ACHN (cell line): ENCODE data around the gene FGF13.

Experiments used
- DNase-seq: peaks from one replicate; pipeline ENCODE4 v3.0.0-alpha.2; 2015
- in situ Hi-C: cut with HindIII; loops from 2 replicates; pipeline ENCODE4 v1.10.0; 2017; ENCODE audit warnings: low sequenced_read_pairs, low pct_ligation_motif_present, low pct_unique_long_range_greater_than_20kb

FGF13 gene

DNA sequence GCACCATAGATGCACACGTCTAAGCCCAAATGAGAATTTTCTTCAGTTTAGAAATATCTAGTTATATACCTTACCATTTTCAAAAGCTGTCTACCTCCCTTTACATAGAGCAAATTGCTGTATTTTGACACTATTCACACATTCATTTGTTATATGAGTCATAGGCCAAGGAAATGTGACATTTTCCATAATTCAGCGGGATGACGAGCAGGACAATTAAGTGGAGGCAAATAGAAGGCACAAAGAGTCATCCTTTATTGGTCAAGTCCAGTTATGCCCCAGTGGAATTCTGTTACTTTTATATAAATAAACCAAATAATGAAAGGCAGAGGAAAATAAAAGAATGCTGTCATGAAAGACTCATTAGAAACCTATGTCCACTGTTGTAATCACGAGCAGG is 27.9 kb downstream of the FGF13 start:
- in situ Hi-C loops: no loop called here
- DNase-seq: no peak

DNA sequence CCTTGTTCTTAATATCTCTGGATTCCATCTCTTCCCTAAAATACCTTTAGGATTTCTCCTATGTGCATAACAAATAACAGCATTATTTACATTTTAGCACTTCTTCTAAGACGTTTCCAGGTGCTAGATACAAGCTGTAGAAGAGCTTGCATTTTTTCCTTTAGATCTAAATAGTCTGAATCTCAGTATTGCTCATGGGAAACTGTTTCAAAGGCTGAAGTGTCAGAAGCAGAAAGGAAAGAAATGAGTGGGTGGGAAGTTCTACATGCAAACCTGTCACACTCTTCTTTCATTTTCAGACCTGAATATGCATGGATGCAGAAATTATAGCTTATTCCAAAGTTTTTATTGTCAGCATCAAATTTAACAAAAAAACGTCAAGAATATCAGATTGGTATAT is 41.8 kb downstream of the FGF13 start:
- no peak for DNase-seq
- in situ Hi-C loops: no loop called here

DNA sequence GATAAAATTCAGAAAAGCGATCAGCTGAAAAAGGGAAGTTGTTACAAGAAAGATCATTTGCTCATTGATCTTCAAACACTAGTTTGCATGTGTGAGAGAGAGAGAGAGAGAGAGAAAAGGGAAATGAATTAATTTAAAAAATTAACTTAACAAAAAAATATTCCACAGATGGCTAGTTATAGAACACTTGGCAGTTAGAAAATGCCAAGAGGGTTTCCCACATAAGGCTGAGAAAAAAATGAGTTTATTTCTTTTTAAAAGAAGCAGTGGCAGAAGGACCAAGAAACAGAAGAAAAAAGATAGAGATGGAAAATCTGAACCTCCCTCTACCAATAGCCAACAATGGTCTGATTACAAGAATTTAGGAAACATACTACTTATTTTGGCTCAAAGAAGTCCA is 47.1 kb downstream of the FGF13 start:
- in situ Hi-C loops: no loop called here
- no peak for DNase-seq

DNA sequence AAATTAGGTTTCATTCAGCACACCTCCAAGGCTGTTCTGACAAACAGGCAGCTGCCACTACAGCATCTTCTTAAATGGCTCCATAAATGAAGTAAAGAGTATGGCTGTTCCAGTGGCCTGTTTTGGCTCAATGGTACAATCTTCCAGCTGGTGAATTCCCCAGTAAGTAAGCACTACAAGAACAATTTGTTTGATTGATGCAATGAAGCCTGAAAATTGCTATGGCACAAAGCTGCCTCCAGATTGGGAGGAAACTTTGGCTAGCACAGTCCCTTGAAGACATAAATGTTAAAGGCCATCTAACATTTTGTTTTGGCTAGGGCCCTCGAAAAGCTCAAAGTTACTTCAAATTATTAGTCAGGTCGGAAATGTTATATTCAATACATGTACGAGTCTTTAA is 47.5 kb downstream of the FGF13 start:
- DNase-seq: no peak
- in situ Hi-C loops: no loop called here

DNA sequence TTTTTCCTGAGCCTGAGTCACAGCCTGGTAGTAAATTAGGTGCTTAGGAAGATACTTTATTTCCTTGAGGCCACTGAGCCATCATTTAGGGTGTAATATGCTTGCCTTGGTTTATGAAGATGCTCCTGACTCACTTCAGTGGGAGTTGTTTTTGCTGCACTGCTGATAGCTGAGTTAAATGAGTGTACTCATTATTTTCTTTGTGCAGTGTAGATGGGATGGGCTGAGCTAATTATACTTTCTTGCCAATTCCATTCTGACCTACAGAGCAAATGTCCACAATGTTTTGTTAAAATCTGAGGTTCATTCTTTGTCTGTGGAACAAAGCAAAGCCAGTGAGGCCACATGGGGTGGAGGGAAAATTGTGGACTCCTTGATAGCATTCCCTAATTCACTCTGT is 60.0 kb downstream of the FGF13 start:
- in situ Hi-C loops: no loop called here

DNA sequence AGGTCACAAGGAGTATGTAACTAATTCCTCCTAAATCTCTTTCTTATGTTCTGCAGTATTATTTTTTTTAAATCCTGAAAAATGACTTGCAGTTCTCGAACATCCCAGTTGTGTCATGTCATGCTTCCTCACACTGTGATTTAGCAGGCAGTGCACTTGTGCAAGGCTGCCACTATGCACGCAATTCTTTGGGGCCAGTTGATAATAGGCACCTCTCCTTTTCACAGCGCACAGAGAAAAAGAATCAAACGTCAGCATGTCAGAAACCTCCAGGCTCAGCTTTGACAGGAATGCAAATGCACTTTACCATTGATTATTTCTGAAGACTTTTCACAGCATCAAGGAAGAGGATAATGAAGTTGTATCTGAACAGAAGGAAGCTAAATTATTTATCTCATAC is 62.9 kb downstream of the FGF13 start:
- no peak for DNase-seq

More for the DNA sequence above, 60.0 kb downstream of the FGF13 start:
- no peak for DNase-seq

DNA sequence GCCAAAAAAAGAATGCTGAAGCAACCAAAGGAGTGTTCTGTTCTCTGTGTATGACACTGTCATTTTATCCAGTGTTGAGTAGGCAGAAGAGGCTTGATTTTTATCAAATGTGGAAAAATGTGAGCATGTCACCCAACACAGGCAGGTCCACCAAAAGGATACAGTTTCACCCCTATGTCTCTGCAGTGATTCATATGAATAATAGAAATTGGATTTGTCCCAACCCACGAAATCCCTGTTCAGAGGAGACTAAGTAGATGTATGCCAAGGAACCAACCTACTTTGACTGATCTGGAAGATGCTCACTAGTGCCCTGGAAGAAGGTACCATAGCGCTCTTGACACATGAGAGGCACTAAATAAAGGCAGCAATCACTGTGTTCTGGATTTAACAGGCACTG is 72.5 kb downstream of the FGF13 start:
- DNase-seq: no peak

More for the DNA sequence above, 62.9 kb downstream of the FGF13 start:
- in situ Hi-C loops: no loop called here

More for the DNA sequence above, 72.5 kb downstream of the FGF13 start:
- in situ Hi-C loops: no loop called here
